Esophagus squamous epithelium (tissue), 5 donors: ENCODE measurements around the gene PLEKHG1. TPM values are rescaled to one million over a fixed set of nuclear protein-coding genes. Genes with fewer than 3 reads are reported as not detected.

ENCODE experiments used
- DNase-seq: peaks from one replicate; lab custom pipeline; 2025; lab: John Stamatoyannopoulos, UW
- H3K27ac ChIP-seq, 4 donors: fragments of 200-600 bp; sonication (generic); one replicate each; pipeline ENCODE4 v1.5.1; 2016 to 2019; ENCODE audit warnings: mild to moderate bottlenecking in 1 of 4
- H3K27me3 ChIP-seq, 4 donors: fragments of 200-600 bp; sonication (generic); 1 replicate in 3 of 4; 2 replicates in 1 of 4; pipeline versions ENCODE4 v1.5.1 to v1.6.0; 2017 to 2021; ENCODE audit warnings: antibody characterized with exemption in 1 of 4
- H3K36me3 ChIP-seq, 3 donors: fragments of 200-600 bp; sonication (generic); one replicate each; pipeline ENCODE4 v1.5.1; 2016 to 2019
- H3K4me1 ChIP-seq, 3 donors: fragments of 200-600 bp; sonication (generic); one replicate each; pipeline ENCODE4 v1.5.1; 2017 to 2019
- H3K4me3 ChIP-seq, 4 donors: fragments of 200-600 bp; sonication (generic); 1 replicate in 3 of 4; 2 replicates in 1 of 4; pipeline ENCODE4 v1.5.1; 2016 to 2019; ENCODE audit warnings: mild to moderate bottlenecking in 2 of 4, moderate library complexity in 1 of 4
- H3K9me3 ChIP-seq, 3 donors: fragments of 200-600 bp; sonication (generic); one replicate each; pipeline ENCODE4 v1.5.1; 2016 to 2019
- POLR2A ChIP-seq, 4 donors: fragments of 450-650 bp; IDR thresholded peaks; one replicate each; pipeline ENCODE4 v1.6.1; 2017; ENCODE audit warnings: antibody characterized with exemption in 4 of 4, mild to moderate bottlenecking in 4 of 4, moderate library complexity in 3 of 4
- WGBS, 2 donors: methylation state at CpG; one replicate each; pipeline ENCODE4 v1.1.5; 2018; 5-methylcytosine and 5-hydroxymethylcytosine counted together
- intact Hi-C: fragments of 100-400 bp; cut with DNase I; formaldehyde crosslinking; loops from one replicate; pipeline ENCODE4 v1.15.0; 2022
- total RNA-seq, 4 donors: library from RNA; depleted of rRNA; stranded (reverse); fragments of >200 nt; gene quantifications; one replicate each; pipeline ENCODE4 v1.1.0, GENCODE V29; 2016
- TF ChIP-seq, protein P1 (sequence below), 6 experiments: fragments of 450-650 bp in 4 of 6; fragments of 200-600 bp in 2 of 6; sonication (generic) in 2 of 6; IDR thresholded peaks; one replicate each; pipeline ENCODE4 v1.5.1; 2016 to 2019; ENCODE audit warnings: antibody characterized with exemption in 6 of 6, mild to moderate bottlenecking in 4 of 6, moderate library complexity in 4 of 6
- donor health status: DM: yes; HTN: yes; CAD: no.

The PLEKHG1 gene
- total RNA-seq, 4 donors from 2014 or later: 22.7 to 36.0 (median 27.6) TPM

DNA sequence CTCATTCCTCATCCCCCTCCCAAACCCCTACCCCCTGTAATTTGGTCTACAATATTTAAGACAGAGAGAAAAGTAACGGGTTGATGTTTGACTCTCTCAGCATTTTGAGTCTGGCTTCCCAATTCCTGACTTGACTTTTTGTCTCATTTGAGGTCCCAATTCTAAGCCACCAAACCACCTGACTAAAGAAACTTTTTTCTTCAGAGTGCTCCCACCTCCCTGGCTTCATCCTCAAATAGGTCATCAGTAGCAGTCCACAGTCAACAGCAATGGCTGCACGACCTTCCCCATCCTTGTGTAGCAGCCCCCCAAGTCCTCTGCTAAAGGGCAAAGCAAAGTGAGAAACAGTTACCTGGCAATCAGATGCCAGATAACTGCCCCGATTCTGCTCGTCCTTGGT, 1.8 kb downstream of the PLEKHG1 start:
- intact Hi-C loops: no loop called here
- H3K4me3 ChIP-seq: peak overlapping the region in 3 of 4 donors; percentile 61 to 93 (median 92)
- no peak for DNase-seq
- peak overlapping the region in 2 of 4 donors; percentile 80 to 92 for H3K27ac ChIP-seq
- H3K36me3 ChIP-seq: no peaks in the 10 kb centered on the region
- TF ChIP-seq, protein P1, sequence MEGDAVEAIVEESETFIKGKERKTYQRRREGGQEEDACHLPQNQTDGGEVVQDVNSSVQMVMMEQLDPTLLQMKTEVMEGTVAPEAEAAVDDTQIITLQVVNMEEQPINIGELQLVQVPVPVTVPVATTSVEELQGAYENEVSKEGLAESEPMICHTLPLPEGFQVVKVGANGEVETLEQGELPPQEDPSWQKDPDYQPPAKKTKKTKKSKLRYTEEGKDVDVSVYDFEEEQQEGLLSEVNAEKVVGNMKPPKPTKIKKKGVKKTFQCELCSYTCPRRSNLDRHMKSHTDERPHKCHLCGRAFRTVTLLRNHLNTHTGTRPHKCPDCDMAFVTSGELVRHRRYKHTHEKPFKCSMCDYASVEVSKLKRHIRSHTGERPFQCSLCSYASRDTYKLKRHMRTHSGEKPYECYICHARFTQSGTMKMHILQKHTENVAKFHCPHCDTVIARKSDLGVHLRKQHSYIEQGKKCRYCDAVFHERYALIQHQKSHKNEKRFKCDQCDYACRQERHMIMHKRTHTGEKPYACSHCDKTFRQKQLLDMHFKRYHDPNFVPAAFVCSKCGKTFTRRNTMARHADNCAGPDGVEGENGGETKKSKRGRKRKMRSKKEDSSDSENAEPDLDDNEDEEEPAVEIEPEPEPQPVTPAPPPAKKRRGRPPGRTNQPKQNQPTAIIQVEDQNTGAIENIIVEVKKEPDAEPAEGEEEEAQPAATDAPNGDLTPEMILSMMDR (IDR thresholded peaks at IDR 0.05): no peak
- no peak for TF ChIP-seq POLR2A (IDR thresholded peaks at IDR 0.05)
- H3K27me3 ChIP-seq: peaks cover 0 to 21% (median 0%) of the 10 kb centered on the region in 4 donors
- H3K4me1 ChIP-seq: peaks cover 0 to 34% (median 4%) of the 10 kb centered on the region in 3 donors
- 78 to 80% methylated on average over 4 of the region's 4 CpGs for WGBS, 2 donors
- no peaks in the 10 kb centered on the region for H3K9me3 ChIP-seq

DNA sequence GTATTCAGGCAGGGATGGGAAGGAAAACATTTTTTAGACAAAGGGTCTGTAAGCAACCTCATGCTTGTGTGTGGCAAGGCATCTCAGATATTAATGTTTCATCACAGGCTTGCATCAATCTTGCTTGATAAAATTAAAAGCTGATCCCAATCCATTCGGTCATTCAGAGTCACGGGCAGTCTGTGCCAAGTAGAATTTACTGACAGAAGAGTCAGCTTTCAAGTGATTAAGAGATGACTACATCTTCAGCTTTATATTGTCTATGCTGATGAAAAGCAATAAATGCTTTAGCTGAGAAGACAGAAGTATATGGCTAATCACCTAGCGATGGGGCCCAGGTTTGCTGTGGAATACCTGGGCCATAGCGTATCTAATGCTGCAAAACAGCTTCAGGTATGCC, 3.5 kb downstream of the PLEKHG1 start:
- DNase-seq: no peak
- no peak overlapping the region for H3K4me3 ChIP-seq
- H3K27me3 ChIP-seq: peaks cover 0 to 15% (median 0%) of the 10 kb centered on the region in 4 donors
- no peak for TF ChIP-seq POLR2A (IDR thresholded peaks at IDR 0.05)
- TF ChIP-seq, protein P1 (IDR thresholded peaks at IDR 0.05): no peak
- no peaks in the 10 kb centered on the region for H3K36me3 ChIP-seq
- no peak overlapping the region for H3K27ac ChIP-seq
- intact Hi-C loops: no loop called here
- peaks cover 0 to 43% (median 9%) of the 10 kb centered on the region in 3 donors for H3K4me1 ChIP-seq
- H3K9me3 ChIP-seq: no peaks in the 10 kb centered on the region
- 68 to 73% methylated on average over 4 of the region's 4 CpGs for WGBS, 2 donors

DNA sequence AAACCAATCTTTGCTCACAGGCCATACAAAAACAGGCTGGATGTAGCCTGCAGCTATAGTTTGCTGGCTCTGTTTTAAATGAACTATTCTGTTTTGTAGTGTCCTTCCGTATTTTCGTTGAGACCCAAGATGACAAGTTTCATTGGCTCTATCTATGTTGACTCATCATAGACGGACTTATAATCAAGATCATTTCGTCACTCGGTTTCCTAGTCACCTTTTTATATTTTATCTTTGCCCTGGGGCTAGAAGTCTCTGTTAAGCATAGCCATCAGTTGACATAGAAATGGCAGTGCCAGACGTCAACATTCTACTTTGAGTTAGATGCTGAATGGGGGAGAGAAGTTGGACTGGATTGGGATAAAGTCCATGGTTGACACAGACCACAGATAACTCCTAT, 4.8 kb downstream of the PLEKHG1 start:
- Histone ChIP-seq H3K36me3 (no peaks in the 10 kb centered on the region), H3K4me1 (peaks cover 0 to 37% (median 9%) of the 10 kb centered on the region in 3 donors), H3K27ac (no peak overlapping the region), H3K4me3 (no peak overlapping the region), H3K27me3 (peaks cover 0 to 18% (median 0%) of the 10 kb centered on the region in 4 donors), H3K9me3 (no peaks in the 10 kb centered on the region)
- DNase-seq: no peak
- intact Hi-C loops: no loop called here
- 65 to 70% methylated on average over 6 of the region's 6 CpGs for WGBS, 2 donors
- no peak for TF ChIP-seq POLR2A (IDR thresholded peaks at IDR 0.05)
- TF ChIP-seq, protein P1 (IDR thresholded peaks at IDR 0.05): no peak

DNA sequence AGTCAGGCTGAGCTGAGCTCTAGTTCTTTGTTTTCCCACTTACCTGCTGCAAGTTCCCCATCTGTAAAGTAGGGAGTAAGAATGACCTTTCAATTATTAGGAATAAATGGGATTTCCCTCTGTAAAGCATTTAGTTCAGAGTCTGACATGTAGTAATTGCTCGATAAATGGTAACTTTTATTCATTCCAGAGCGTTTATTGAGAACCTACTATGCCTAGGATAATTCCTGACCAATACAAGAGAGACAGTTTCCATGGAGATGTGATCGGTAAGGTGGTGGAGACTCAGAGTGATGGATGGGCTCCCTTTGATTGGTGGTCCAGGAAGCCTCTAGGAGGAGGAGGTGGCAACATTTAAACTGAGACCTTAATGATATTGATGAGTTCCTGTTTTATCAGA, 5.6 kb downstream of the PLEKHG1 start:
- no peak for DNase-seq
- intact Hi-C loops: no loop called here
- Histone ChIP-seq H3K27ac (no peak overlapping the region), H3K27me3 (peaks cover 0 to 14% (median 0%) of the 10 kb centered on the region in 4 donors), H3K4me3 (no peak overlapping the region), H3K9me3 (no peaks in the 10 kb centered on the region), H3K4me1 (peaks cover 0 to 28% (median 9%) of the 10 kb centered on the region in 3 donors), H3K36me3 (no peaks in the 10 kb centered on the region)
- 93 to 94% methylated on average over 3 of the region's 3 CpGs for WGBS, 2 donors
- no peak for TF ChIP-seq POLR2A (IDR thresholded peaks at IDR 0.05)
- TF ChIP-seq, protein P1 (IDR thresholded peaks at IDR 0.05): no peak

DNA sequence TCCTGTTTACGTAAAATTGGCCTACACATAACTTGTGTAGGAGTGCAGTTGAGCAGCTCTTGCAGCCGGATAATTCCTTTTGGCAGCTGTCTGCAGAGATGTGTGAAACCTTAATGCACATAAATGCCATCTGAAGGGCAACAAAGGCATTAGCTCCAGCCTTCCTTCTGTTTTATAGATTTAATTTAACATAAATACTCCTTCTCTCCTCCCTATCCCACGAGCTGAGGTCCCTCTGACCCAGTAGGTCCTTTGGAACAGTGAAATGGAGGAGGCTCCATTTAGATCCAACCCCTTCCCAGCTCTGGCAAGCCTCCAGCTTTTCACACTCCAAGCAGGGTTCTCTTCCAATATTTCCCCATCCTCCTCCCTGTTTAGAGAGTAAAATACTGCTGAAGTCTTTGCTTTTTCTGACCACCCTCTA, 6.5 kb downstream of the PLEKHG1 start:
- 48% methylated on average over 3 of the region's 3 CpGs for WGBS, 2 donors
- no peak for TF ChIP-seq POLR2A (IDR thresholded peaks at IDR 0.05)
- TF ChIP-seq, protein P1 (IDR thresholded peaks at IDR 0.05): no peak
- no peak for DNase-seq
- no peaks in the 10 kb centered on the region for H3K36me3 ChIP-seq
- H3K9me3 ChIP-seq: no peaks in the 10 kb centered on the region
- intact Hi-C loops: no loop called here
- peak overlapping the region in 1 of 4 donors; percentile 1 for H3K27ac ChIP-seq
- H3K4me3 ChIP-seq: no peak overlapping the region
- H3K27me3 ChIP-seq: peaks cover 0 to 8% (median 0%) of the 10 kb centered on the region in 4 donors
- H3K4me1 ChIP-seq: peaks cover 0 to 20% (median 7%) of the 10 kb centered on the region in 3 donors
